Fibroblast of mammary gland (primary cell): ENCODE measurements around the gene TMEM45A.

Experiments
- DNase-seq: peaks from one replicate; pipeline ENCODE4 v3.0.0-alpha.2; 2010; ENCODE audit warnings: low read depth
- H3K4me3 ChIP-seq: 2 replicates; pipeline ENCODE4 v1.5.1; 2011; ENCODE audit warnings: low read depth, mild to moderate bottlenecking, low read length, moderate library complexity; ENCODE audit not compliant: control insufficient read depth
- TF ChIP-seq, protein P1 (sequence below): conservative IDR thresholded peaks from 2 replicates; pipeline ENCODE4 v1.5.1; 2011; ENCODE audit warnings: low read depth, low read length, inconsistent platforms; ENCODE audit not compliant: control insufficient read depth, insufficient read depth

Gene TMEM45A

DNA sequence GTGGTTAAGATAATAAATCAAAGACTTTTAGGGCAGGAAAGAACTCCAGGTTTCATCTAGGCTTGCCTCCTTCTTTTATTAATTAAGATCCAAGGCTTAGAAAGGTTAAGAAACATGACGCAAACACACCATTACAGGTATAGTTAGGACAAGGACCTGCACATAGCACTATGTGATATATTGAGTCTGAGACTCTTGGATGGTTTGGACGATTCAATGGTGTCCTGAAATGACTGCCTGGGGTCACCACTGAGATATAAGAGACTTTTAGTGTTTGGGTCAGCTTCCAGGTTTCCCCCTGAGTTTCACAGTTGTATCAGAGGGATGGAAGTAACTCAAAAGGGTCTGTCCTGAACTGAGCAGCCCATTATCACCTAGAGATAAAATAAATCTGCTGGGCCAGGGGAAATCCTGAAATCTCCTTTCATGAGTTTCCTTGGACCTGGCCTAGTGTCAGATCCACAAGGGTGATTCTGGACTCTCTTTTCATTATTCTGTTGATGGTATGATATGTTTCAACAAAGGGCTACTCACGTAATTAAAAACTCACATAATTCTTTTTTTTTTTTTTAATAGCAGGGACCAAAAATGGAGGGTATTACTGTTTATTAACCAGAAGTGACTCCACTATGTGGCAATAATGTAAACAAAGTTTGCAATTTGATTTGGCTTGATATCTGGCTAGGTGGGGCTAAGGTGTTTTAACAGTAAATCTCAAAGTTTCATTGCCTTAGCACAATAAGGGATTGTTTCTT lies 61.4 kb downstream of the TMEM45A start:
- no peak for DNase-seq
- TF ChIP-seq, protein P1, sequence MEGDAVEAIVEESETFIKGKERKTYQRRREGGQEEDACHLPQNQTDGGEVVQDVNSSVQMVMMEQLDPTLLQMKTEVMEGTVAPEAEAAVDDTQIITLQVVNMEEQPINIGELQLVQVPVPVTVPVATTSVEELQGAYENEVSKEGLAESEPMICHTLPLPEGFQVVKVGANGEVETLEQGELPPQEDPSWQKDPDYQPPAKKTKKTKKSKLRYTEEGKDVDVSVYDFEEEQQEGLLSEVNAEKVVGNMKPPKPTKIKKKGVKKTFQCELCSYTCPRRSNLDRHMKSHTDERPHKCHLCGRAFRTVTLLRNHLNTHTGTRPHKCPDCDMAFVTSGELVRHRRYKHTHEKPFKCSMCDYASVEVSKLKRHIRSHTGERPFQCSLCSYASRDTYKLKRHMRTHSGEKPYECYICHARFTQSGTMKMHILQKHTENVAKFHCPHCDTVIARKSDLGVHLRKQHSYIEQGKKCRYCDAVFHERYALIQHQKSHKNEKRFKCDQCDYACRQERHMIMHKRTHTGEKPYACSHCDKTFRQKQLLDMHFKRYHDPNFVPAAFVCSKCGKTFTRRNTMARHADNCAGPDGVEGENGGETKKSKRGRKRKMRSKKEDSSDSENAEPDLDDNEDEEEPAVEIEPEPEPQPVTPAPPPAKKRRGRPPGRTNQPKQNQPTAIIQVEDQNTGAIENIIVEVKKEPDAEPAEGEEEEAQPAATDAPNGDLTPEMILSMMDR = no peak
- no peak overlapping the region for H3K4me3 ChIP-seq

DNA sequence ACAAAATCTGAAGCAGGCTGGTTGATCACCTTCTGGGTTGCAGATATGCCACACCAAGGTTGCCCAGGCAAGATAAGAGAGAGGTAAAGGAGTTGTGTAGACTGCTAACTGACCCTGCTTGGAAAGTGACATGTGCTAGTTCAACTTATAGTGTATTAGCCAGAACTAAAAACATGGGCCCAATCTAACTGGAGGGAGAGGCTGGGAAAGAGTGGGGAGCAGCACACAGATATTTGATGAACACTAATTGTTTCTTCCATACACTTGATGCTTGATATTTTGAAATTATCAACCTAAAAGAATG lies 61.9 kb downstream of the TMEM45A start:
- H3K4me3 ChIP-seq = no peak overlapping the region
- TF ChIP-seq, protein P1 = no peak
- DNase-seq = no peak

DNA sequence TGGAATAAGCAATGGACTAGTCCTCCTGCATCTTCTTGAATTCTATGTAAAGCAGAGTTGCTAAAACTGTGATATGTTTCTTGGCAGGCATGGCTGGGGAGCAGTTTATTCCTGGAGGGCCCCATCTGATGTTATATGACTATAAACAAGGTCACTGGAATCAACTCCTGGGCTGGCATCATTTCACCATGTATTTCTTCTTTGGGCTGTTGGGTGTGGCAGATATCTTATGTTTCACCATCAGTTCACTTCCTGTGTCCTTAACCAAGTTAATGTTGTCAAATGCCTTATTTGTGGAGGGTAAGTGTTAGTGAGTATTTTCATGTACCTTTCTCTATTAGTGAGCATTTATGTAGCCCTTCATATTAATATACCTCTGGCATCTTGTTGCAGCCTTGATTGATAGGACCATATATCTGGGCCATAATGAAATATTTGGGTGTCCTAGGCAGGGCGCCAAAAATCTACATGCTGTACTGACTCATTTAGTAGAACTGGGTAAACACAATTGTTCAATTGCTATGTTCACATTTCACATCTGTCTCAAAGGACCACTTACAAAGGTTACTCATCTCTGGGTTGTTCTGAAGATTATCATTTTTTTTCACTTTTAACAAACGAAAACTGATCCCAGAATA lies 64.4 kb downstream of the TMEM45A start:
- DNase-seq = peak; percentile 97
- H3K4me3 ChIP-seq = no peak overlapping the region
- TF ChIP-seq, protein P1 = no peak

DNA sequence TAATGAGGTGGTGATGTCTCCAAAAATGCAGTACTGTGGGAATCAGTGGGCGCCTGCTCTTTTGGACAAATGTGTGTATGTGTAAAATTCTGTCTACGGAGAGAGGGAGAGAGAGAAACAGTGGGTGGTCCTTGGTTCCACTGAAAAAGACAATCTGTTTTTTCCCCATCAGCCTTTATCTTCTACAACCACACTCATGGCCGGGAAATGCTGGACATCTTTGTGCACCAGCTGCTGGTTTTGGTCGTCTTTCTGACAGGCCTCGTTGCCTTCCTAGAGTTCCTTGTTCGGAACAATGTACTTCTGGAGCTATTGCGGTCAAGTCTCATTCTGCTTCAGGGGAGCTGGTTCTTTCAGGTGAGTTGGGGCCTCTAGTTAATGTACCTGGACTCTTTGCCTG lies 65.8 kb downstream of the TMEM45A start:
- H3K4me3 ChIP-seq = no peak overlapping the region
- TF ChIP-seq, protein P1 = no peak
- DNase-seq = no peak

DNA sequence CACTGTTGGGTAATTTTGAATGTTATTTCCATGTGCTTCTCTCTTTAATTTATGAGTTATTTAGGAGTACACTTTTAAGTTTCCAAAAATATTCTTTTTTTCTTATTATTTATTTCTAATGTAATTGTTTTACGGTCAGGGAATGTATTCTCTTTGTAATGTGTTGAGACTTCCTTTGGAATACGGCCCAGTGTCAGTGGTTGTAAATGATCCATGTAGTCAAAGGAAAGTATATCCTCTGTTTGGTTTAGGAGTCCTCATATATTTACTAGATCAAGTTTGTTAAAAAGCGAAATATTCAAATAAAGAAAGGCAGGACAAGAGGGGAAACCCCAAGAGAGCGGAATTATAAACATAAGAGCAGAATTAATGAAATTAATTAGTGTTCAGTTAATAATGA lies 68.0 kb downstream of the TMEM45A start:
- TF ChIP-seq, protein P1 = no peak
- no peak overlapping the region for H3K4me3 ChIP-seq
- DNase-seq = no peak

DNA sequence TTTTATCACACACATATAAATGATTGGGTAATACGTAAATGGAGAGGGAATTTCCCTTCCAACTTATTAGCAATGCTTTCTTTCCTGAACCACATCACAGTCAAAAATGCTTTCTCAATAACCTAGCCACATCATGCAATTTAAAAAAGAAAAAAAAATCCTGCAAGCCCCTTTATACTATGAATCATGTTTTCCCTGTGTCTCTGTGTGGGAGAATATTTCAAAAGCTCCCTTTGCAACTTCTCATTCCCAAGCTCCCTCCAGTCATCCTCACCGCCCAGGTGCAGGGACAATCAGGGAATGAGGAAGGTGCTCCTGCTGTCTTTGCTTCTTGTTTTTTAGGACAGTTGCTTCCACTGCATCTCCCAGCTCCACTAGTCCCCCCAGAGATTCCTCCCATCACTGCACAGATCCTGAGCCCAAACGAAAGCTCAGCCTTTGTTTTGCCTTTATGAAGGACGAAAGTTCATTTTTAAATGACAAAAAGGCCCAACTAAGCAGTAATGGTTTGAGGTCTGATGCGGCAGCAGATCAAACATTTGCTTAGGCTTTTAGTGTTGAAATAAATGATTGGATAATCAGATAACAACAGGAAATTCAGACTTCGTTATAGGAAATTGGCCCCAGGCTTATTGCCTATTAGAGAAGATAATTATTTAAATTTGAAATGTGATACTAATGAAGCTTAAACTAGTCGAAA lies 69.2 kb downstream of the TMEM45A start:
- TF ChIP-seq, protein P1 = no peak
- no peak overlapping the region for H3K4me3 ChIP-seq
- peak; percentile 94 for DNase-seq
